Measurements from ENCODE around the gene CCM2L.

Gene CCM2L

GRCh38 chr20:32036252-32036651, 26.0 kb downstream of the CCM2L start:
- Histone ChIP-seq H3K9me3 (ENCODE audit: severe bottlenecking) (no peaks in the 10 kb centered on the region), H3K4me3 (ENCODE audit: severe bottlenecking) (no peak overlapping the region), H3K4me1 (ENCODE audit: insufficient read depth, poor library complexity, severe bottlenecking) (peaks cover 4% of the 10 kb centered on the region), H3K36me3 (ENCODE audit: low read depth) (no peaks in the 10 kb centered on the region), H3K27me3 (ENCODE audit: insufficient read depth, poor library complexity, severe bottlenecking) (peaks cover 42% of the 10 kb centered on the region), H3K27ac (ENCODE audit: poor library complexity, severe bottlenecking) (no peak overlapping the region)
- no peak for DNase-seq (ENCODE audit: low spot score)
- TF ChIP-seq CTCF (IDR thresholded peaks at IDR 0.05; ENCODE audit: poor library complexity, severe bottlenecking) = no peak
- ATAC-seq (ENCODE audit: low read depth) = no peak

GRCh38 chr20:32036716-32037485, 26.7 kb downstream of the CCM2L start:
- H3K9me3 ChIP-seq (ENCODE audit: severe bottlenecking) = no peaks in the 10 kb centered on the region
- H3K27me3 ChIP-seq (ENCODE audit: insufficient read depth, poor library complexity, severe bottlenecking) = peaks cover 41% of the 10 kb centered on the region
- H3K27ac ChIP-seq (ENCODE audit: poor library complexity, severe bottlenecking) = no peak overlapping the region
- H3K4me1 ChIP-seq (ENCODE audit: insufficient read depth, poor library complexity, severe bottlenecking) = peaks cover 4% of the 10 kb centered on the region
- no peak for TF ChIP-seq CTCF (IDR thresholded peaks at IDR 0.05; ENCODE audit: poor library complexity, severe bottlenecking)
- no peak overlapping the region for H3K4me3 ChIP-seq (ENCODE audit: severe bottlenecking)
- no peaks in the 10 kb centered on the region for H3K36me3 ChIP-seq (ENCODE audit: low read depth)
- ATAC-seq (ENCODE audit: low read depth) (no peak), DNase-seq (ENCODE audit: low spot score) (peak; percentile 60)

GRCh38 chr20:32037929-32038328, 27.7 kb downstream of the CCM2L start:
- ATAC-seq (ENCODE audit: low read depth) = peak; percentile 8; the same call in 1 of the 3 replicates
- H3K36me3 ChIP-seq (ENCODE audit: low read depth) = no peaks in the 10 kb centered on the region
- TF ChIP-seq CTCF (IDR thresholded peaks at IDR 0.05; ENCODE audit: poor library complexity, severe bottlenecking) = no peak
- H3K4me3 ChIP-seq (ENCODE audit: severe bottlenecking) = no peak overlapping the region
- no peaks in the 10 kb centered on the region for H3K9me3 ChIP-seq (ENCODE audit: severe bottlenecking)
- peaks cover 4% of the 10 kb centered on the region for H3K4me1 ChIP-seq (ENCODE audit: insufficient read depth, poor library complexity, severe bottlenecking)
- no peak overlapping the region for H3K27ac ChIP-seq (ENCODE audit: poor library complexity, severe bottlenecking)
- H3K27me3 ChIP-seq (ENCODE audit: insufficient read depth, poor library complexity, severe bottlenecking) = peaks cover 33% of the 10 kb centered on the region
- peak; percentile 45 for DNase-seq (ENCODE audit: low spot score)

GRCh38 chr20:32040142-32040953, 30.1 kb downstream of the CCM2L start:
- Histone ChIP-seq H3K27ac (ENCODE audit: poor library complexity, severe bottlenecking) (no peak overlapping the region), H3K36me3 (ENCODE audit: low read depth) (no peaks in the 10 kb centered on the region), H3K4me3 (ENCODE audit: severe bottlenecking) (no peak overlapping the region), H3K27me3 (ENCODE audit: insufficient read depth, poor library complexity, severe bottlenecking) (peaks cover 30% of the 10 kb centered on the region), H3K4me1 (ENCODE audit: insufficient read depth, poor library complexity, severe bottlenecking) (peaks cover 4% of the 10 kb centered on the region), H3K9me3 (ENCODE audit: severe bottlenecking) (no peaks in the 10 kb centered on the region)
- ATAC-seq (ENCODE audit: low read depth) = peak; percentile 83
- peak; percentile 79 for DNase-seq (ENCODE audit: low spot score)
- TF ChIP-seq CTCF (IDR thresholded peaks at IDR 0.05; ENCODE audit: poor library complexity, severe bottlenecking) = no peak
